GM21381 (cell line): ENCODE measurements around the gene DENND1B.
"Not testable (repeated sequence)": the region's sequence is repeated elsewhere in the genome, so short reads cannot be mapped to it uniquely, and the experiment has no call there.

Source experiments
- ATAC-seq: cut with Tn5 transposase; IDR thresholded peaks from one replicate; pipeline ENCODE4 v1.9.1; 2021; ENCODE audit warnings: mild to moderate bottlenecking, moderate library complexity; ENCODE audit not compliant: unreplicated experiment

Gene DENND1B

GRCh38 chr1:197783510-197783948, 8.2 kb upstream of the DENND1B start:
- ATAC-seq, result no peak

- no peak for ATAC-seq
Measured at GRCh38 chr1:197782722-197783360, 7.6 kb upstream of the DENND1B start.

GRCh38 chr1:197781968-197782721, 6.9 kb upstream of the DENND1B start:
- ATAC-seq, result no peak

- no peak for ATAC-seq
Measured at GRCh38 chr1:197779921-197780320, 4.6 kb upstream of the DENND1B start.

- ATAC-seq, result no peak
Measured at GRCh38 chr1:197778366-197778945, 3.2 kb upstream of the DENND1B start.

- peak; percentile 28 for ATAC-seq
Measured at GRCh38 chr1:197776351-197777105, 1.2 kb upstream of the DENND1B start.

- ATAC-seq, result peak; percentile 31
Measured at GRCh38 chr1:197774466-197775281, 606 bp downstream of the DENND1B start.

- no peak for ATAC-seq
Measured at GRCh38 chr1:197773856-197774255, 1.4 kb downstream of the DENND1B start.

GRCh38 chr1:197771904-197772556, 3.2 kb downstream of the DENND1B start:
- no peak for ATAC-seq

GRCh38 chr1:197771386-197771785, 3.9 kb downstream of the DENND1B start:
- no peak for ATAC-seq

GRCh38 chr1:197770243-197770642, 5.0 kb downstream of the DENND1B start:
- ATAC-seq, result no peak

- ATAC-seq, result no peak
Measured at GRCh38 chr1:197769287-197769686, 6.0 kb downstream of the DENND1B start.

- ATAC-seq, result no peak
Measured at GRCh38 chr1:197768014-197768805, 7.1 kb downstream of the DENND1B start.

GRCh38 chr1:197763769-197764168, 11.5 kb downstream of the DENND1B start:
- ATAC-seq, result no peak

GRCh38 chr1:197763307-197763706, 12.0 kb downstream of the DENND1B start:
- no peak for ATAC-seq

- peak; percentile 68 for ATAC-seq
Measured at GRCh38 chr1:197761654-197762053, 13.6 kb downstream of the DENND1B start.

- not testable (repeated sequence) for ATAC-seq
Measured at GRCh38 chr1:197755553-197755952, 19.7 kb downstream of the DENND1B start.

- ATAC-seq, result not testable (repeated sequence)
Measured at GRCh38 chr1:197752652-197753164, 22.6 kb downstream of the DENND1B start.

- no peak for ATAC-seq
Measured at GRCh38 chr1:197750366-197750765, 24.9 kb downstream of the DENND1B start.
